SK-N-SH (cell line): ENCODE results near the gene PRKAB1. TPM values are rescaled to one million over a fixed set of nuclear protein-coding genes. Genes with fewer than 3 reads are reported as not detected.

Experiments
- CTCF ChIA-PET: fragments of 300-600, 350-600 bp; formaldehyde crosslinking; extraction: SDS; loops from one replicate; lab custom pipeline; 2021; lab: Yijun Ruan, JAX
- POLR2A ChIA-PET: fragments of 350-600 bp; sonication (Branson Sonifier 250); formaldehyde crosslinking; extraction: SDS; loops from one replicate; lab custom pipeline; 2020; ENCODE audit warnings: antibody characterized with exemption, inconsistent platforms; lab: Yijun Ruan, JAX
- DNase-seq: peaks from one replicate; pipeline ENCODE4 v3.0.0; 2012
- H2AFZ ChIP-seq: fragments of 200-600 bp; sonication (generic); 2 replicates; pipeline ENCODE4 v1.8.1; 2016; ENCODE audit warnings: antibody characterized with exemption, mild to moderate bottlenecking, low read depth
- H3F3A ChIP-seq: fragments of 200-600 bp; sonication (generic); replicated peaks from 2 replicates; pipeline ENCODE3; 2016; ENCODE audit warnings: antibody characterized with exemption, mild to moderate bottlenecking; ENCODE audit not compliant: insufficient read depth
- H3K27ac ChIP-seq, 2 experiments: fragments of 200-500 bp in 1 of 2; fragments of 200-600 bp in 1 of 2; sonication (Bioruptor generic) in 1 of 2; sonication (generic), shearing (Covaris generic) in 1 of 2; 2 replicates each; pipeline versions ENCODE4 v1.5.1 to v1.6.1; 2014 to 2016; ENCODE audit warnings: low read depth in 2 of 2, inconsistent platforms in 1 of 2, low read length in 1 of 2, mild to moderate bottlenecking in 1 of 2, mixed read lengths in 1 of 2
- H3K27me3 ChIP-seq: fragments of 200-600 bp; sonication (generic), shearing (Covaris generic); 2 replicates; pipeline ENCODE4 v1.6.1; 2016; ENCODE audit warnings: mixed run types; ENCODE audit not compliant: insufficient read depth
- H3K36me3 ChIP-seq, 2 experiments: fragments of 200-500 bp in 1 of 2; fragments of 200-600 bp in 1 of 2; sonication (Bioruptor generic) in 1 of 2; sonication (generic) in 1 of 2; replicated peaks in 1 of 2; 2 replicates each; pipeline versions ENCODE3 to v1.5.1; 2014 to 2016; ENCODE audit warnings: low read length in 1 of 2, mild to moderate bottlenecking in 1 of 2; ENCODE audit not compliant: insufficient read depth in 2 of 2, control insufficient read depth in 1 of 2
- H3K4me1 ChIP-seq, 2 experiments: fragments of 200-500 bp in 1 of 2; fragments of 200-600 bp in 1 of 2; sonication (Bioruptor generic) in 1 of 2; sonication (generic), shearing (Covaris generic) in 1 of 2; 2 replicates each; pipeline versions ENCODE4 v1.5.1 to v1.6.1; 2014 to 2016; ENCODE audit warnings: low read depth in 1 of 2, low read length in 1 of 2, mixed run types in 1 of 2; ENCODE audit not compliant: insufficient read depth in 2 of 2, control insufficient read depth in 1 of 2
- H3K4me2 ChIP-seq: fragments of 200-600 bp; sonication (generic), shearing (Covaris generic); 2 replicates; pipeline ENCODE4 v1.6.1; 2017; ENCODE audit warnings: mixed run types
- H3K4me3 ChIP-seq, 2 experiments: fragments of 200-500 bp in 1 of 2; fragments of 200-600 bp in 1 of 2; sonication (Bioruptor generic) in 1 of 2; sonication (generic), shearing (Covaris generic) in 1 of 2; 2 replicates each; pipeline versions ENCODE4 v1.5.1 to v1.8.1; 2014 to 2016; ENCODE audit warnings: low read depth in 2 of 2, inconsistent platforms in 1 of 2, low read length in 1 of 2, mild to moderate bottlenecking in 1 of 2, mixed read lengths in 1 of 2, moderate library complexity in 1 of 2
- H3K79me2 ChIP-seq: fragments of 200-600 bp; sonication (generic); 2 replicates; pipeline ENCODE4 v1.8.1; 2017; ENCODE audit warnings: mild to moderate bottlenecking; ENCODE audit not compliant: insufficient read depth
- H3K9ac ChIP-seq: fragments of 200-600 bp; sonication (generic); 2 replicates; pipeline ENCODE4 v1.6.1; 2017; ENCODE audit warnings: mixed run types
- H3K9me2 ChIP-seq: fragments of 200-600 bp; sonication (generic); 2 replicates; pipeline ENCODE4 v1.6.1; 2017; ENCODE audit warnings: mixed run types
- H3K9me3 ChIP-seq: fragments of 200-600 bp; sonication (generic); 2 replicates; pipeline ENCODE4 v1.6.1; 2017; ENCODE audit warnings: mixed run types, mild to moderate bottlenecking, moderate library complexity
- H4K20me1 ChIP-seq: fragments of 200-600 bp; sonication (generic); 2 replicates; pipeline ENCODE4 v1.6.1; 2017; ENCODE audit warnings: mild to moderate bottlenecking, mixed run types; ENCODE audit not compliant: insufficient read depth
- CHD2 ChIP-seq: fragments of 150-350 bp; IDR thresholded peaks from 2 replicates; pipeline ENCODE4 v1.6.1; 2018; ENCODE audit warnings: low read length; ENCODE audit not compliant: partially characterized antibody
- CTCF ChIP-seq: fragments of 200-600 bp; sonication (generic); IDR thresholded peaks from 2 replicates; pipeline ENCODE4 v1.6.1; 2017; ENCODE audit warnings: antibody characterized with exemption, mild to moderate bottlenecking, moderate library complexity
- EZH2phosphoT487 ChIP-seq: fragments of 200-600 bp; sonication (generic); IDR thresholded peaks from 2 replicates; pipeline ENCODE4 v1.6.1; 2017; ENCODE audit warnings: low read depth, mixed run types, mild to moderate bottlenecking, antibody characterized with exemption, moderate library complexity, borderline replicate concordance
- FOSL2 ChIP-seq: IDR thresholded peaks from 2 replicates; pipeline ENCODE4 v1.4.0; 2012; ENCODE audit warnings: low read depth, mild to moderate bottlenecking, moderate library complexity, borderline replicate concordance
- GATA2 ChIP-seq: sonication (generic); formaldehyde crosslinking; IDR thresholded peaks from 2 replicates; pipeline ENCODE4 v1.5.0; 2020; ENCODE audit warnings: mild to moderate bottlenecking, missing genetic modification reagents
- JUND ChIP-seq: IDR thresholded peaks from 2 replicates; pipeline ENCODE4 v1.4.0; 2012
- MAX ChIP-seq: IDR thresholded peaks from 2 replicates; pipeline ENCODE4 v1.4.0; 2012; ENCODE audit warnings: low read depth
- MEF2A ChIP-seq: IDR thresholded peaks from 2 replicates; pipeline ENCODE4 v1.4.0; 2012; ENCODE audit warnings: low read depth, borderline replicate concordance
- POLR2AphosphoS5 ChIP-seq: IDR thresholded peaks from 2 replicates; pipeline ENCODE4 v1.6.1; 2012; ENCODE audit warnings: low read depth, low read length
- RCOR1 ChIP-seq: fragments of 150-350 bp; IDR thresholded peaks from 2 replicates; pipeline ENCODE4 v1.6.1; 2017; ENCODE audit warnings: antibody characterized with exemption, low read length
- RXRA ChIP-seq: IDR thresholded peaks from 2 replicates; pipeline ENCODE4 v1.4.0; 2012; ENCODE audit warnings: low read depth, mild to moderate bottlenecking, borderline replicate concordance
- SIN3A ChIP-seq: IDR thresholded peaks from 2 replicates; pipeline ENCODE4 v1.6.1; 2012; ENCODE audit warnings: low read depth, mild to moderate bottlenecking, low read length, moderate library complexity, borderline replicate concordance
- SMC3 ChIP-seq: IDR thresholded peaks from 2 replicates; pipeline ENCODE4 v1.6.1; 2012; ENCODE audit warnings: low read depth, low read length, improper control_type of control experiment
- TAF1 ChIP-seq: IDR thresholded peaks from 2 replicates; pipeline ENCODE4 v1.6.1; 2012; ENCODE audit warnings: low read depth, mild to moderate bottlenecking, low read length, moderate library complexity, borderline replicate concordance
- USF1 ChIP-seq: IDR thresholded peaks from 2 replicates; pipeline ENCODE4 v1.4.0; 2012; ENCODE audit warnings: low read depth, borderline replicate concordance
- USF2 ChIP-seq: fragments of 150-350 bp; IDR thresholded peaks from 2 replicates; pipeline ENCODE4 v1.6.1; 2017; ENCODE audit warnings: antibody characterized with exemption, low read length, low read depth, borderline replicate concordance
- WGBS: methylation state at CpG from one replicate; pipeline ENCODE4 v1.1.6; 2017; ENCODE audit warnings: low lambda C conversion rate; 5-methylcytosine and 5-hydroxymethylcytosine counted together
- polyA plus RNA-seq, 3 experiments: library from polyadenylated mRNA; depleted of rRNA; stranded (reverse); fragments of >200 nt; gene quantifications; 2 replicates each; pipeline ENCODE4 v1.2.3, GENCODE V29; 2012
- TF ChIP-seq, protein P1 (sequence below): fragments of 150-350 bp; IDR thresholded peaks from 2 replicates; pipeline ENCODE4 v1.6.1; 2016; ENCODE audit warnings: mild to moderate bottlenecking, low read depth, low read length

PRKAB1 gene
- polyA plus RNA-seq, 1 of the 3 experiments (the other 2 are of a cell fraction) = 28.9 TPM

DNA sequence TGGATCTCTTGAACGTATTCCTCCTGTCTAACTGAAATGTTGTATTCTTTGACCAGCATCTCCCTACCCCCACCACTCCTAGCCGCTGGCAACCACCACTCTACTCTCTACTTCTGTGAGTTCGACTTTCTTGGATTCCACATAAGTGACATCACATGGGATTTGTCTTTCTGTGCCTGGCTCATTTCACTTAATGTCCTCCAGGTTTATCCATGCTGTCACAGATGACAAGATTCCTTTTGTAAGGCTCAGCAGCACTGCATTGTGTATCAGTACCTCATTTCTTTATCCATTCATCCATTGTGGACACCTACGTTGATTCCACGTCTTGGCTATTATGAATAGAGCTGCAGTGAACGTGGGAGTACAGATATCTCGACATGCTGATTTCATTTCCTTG lies 10.5 kb downstream of the PRKAB1 start:
- ChIA-PET POLR2A (interaction anchor here (0.6 kb wide), 1 partner anchor 9 kb away, joined by 3 read pairs; no protein-coding TSS in a partner anchor), CTCF (interaction anchor here (0.9 kb wide), 1 partner anchor 10 kb away, joined by 4 read pairs; the partner anchor contains the start of gene PRKAB1)
- H4K20me1 ChIP-seq = no peaks in the 10 kb centered on the region
- H3K4me2 ChIP-seq = no peak overlapping the region
- H3K9ac ChIP-seq = no peak overlapping the region
- H3K36me3 ChIP-seq = peaks cover 49 to 89% of the 10 kb centered on the region in 2 experiments
- no peaks in the 10 kb centered on the region for H3K9me2 ChIP-seq
- no peak for TF ChIP-seq USF1
- no peak for TF ChIP-seq TAF1
- TF ChIP-seq SIN3A = no peak
- no peak for TF ChIP-seq JUND
- TF ChIP-seq, protein P1, sequence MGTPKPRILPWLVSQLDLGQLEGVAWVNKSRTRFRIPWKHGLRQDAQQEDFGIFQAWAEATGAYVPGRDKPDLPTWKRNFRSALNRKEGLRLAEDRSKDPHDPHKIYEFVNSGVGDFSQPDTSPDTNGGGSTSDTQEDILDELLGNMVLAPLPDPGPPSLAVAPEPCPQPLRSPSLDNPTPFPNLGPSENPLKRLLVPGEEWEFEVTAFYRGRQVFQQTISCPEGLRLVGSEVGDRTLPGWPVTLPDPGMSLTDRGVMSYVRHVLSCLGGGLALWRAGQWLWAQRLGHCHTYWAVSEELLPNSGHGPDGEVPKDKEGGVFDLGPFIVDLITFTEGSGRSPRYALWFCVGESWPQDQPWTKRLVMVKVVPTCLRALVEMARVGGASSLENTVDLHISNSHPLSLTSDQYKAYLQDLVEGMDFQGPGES = no peak
- TF ChIP-seq RXRA = no peak
- TF ChIP-seq POLR2AphosphoS5 = no peak
- no peak for TF ChIP-seq GATA2 (CRISPR knock-in tag)
- TF ChIP-seq SMC3 = no peak
- TF ChIP-seq CTCF = no peak
- no peak for TF ChIP-seq EZH2phosphoT487
- H3F3A ChIP-seq = peaks cover 13% of the 10 kb centered on the region
- H3K27ac ChIP-seq = no peak overlapping the region
- no peak for DNase-seq
- H2AFZ ChIP-seq = no peak overlapping the region
- H3K4me1 ChIP-seq = no peaks in the 10 kb centered on the region
- H3K4me3 ChIP-seq = no peak overlapping the region
- WGBS = 84% methylated on average over 7 of the region's 7 CpGs
- H3K27me3 ChIP-seq = no peaks in the 10 kb centered on the region
- H3K79me2 ChIP-seq = peaks cover 4% of the 10 kb centered on the region; the same call in 1 of the 2 replicates
- H3K9me3 ChIP-seq = no peaks in the 10 kb centered on the region

DNA sequence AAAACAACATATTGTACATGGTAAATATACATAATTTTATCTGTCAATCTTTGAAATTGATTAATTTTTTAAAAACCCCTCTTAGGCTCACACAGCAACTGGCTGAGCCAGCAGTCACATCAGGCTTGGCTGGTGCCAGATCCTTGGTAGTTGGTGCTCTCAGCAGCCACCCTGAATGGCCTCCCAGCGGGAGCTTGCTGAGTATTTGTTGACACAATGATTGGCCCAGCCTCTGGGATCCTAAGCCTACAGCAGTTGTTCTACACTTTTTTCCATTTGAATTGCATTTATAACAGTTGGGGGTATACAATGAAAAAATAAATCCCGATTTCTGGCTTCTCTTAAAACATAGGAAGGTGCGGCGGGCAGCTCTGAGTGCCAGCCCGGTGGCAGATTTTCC lies 11.1 kb downstream of the PRKAB1 start:
- H3K27ac ChIP-seq = no peak overlapping the region
- WGBS = 96% methylated on average over 5 of the region's 5 CpGs
- no peaks in the 10 kb centered on the region for H3K4me1 ChIP-seq
- H4K20me1 ChIP-seq = no peaks in the 10 kb centered on the region
- no peaks in the 10 kb centered on the region for H3K27me3 ChIP-seq
- ChIA-PET POLR2A (no interaction called here), CTCF (interaction anchor here (0.9 to 1.3 kb wide), 3 partner anchors 11 to 29 kb away, joined by 3 to 4 read pairs (median 4); partner anchors contain the start of gene PRKAB1)
- no peaks in the 10 kb centered on the region for H3K9me3 ChIP-seq
- H2AFZ ChIP-seq = no peak overlapping the region
- H3K9ac ChIP-seq = no peak overlapping the region
- H3K4me3 ChIP-seq = no peak overlapping the region
- H3K9me2 ChIP-seq = no peaks in the 10 kb centered on the region
- DNase-seq = no peak
- no peak overlapping the region for H3K4me2 ChIP-seq
- H3K36me3 ChIP-seq = peaks cover 43 to 83% of the 10 kb centered on the region in 2 experiments
- peaks cover 13% of the 10 kb centered on the region for H3F3A ChIP-seq
- H3K79me2 ChIP-seq = no peaks in the 10 kb centered on the region
- TF ChIP-seq USF2 = no peak
- no peak for TF ChIP-seq SMC3
- no peak for TF ChIP-seq FOSL2
- TF ChIP-seq CHD2 = no peak
- TF ChIP-seq SIN3A = no peak
- no peak for TF ChIP-seq MAX
- TF ChIP-seq RCOR1 = no peak
- TF ChIP-seq CTCF = no peak
- no peak for TF ChIP-seq MEF2A
- TF ChIP-seq JUND = no peak
